GM19240 (cell line): ENCODE data around the gene RIMBP2.
"Not testable (repeated sequence)": the region's sequence is repeated elsewhere in the genome, so short reads cannot be mapped to it uniquely, and the experiment has no call there.

Source experiments
- DNase-seq: peaks from one replicate; pipeline ENCODE4 v3.0.0; 2011; ENCODE audit warnings: low spot score; ENCODE audit not compliant: insufficient read length

RIMBP2 gene

DNA sequence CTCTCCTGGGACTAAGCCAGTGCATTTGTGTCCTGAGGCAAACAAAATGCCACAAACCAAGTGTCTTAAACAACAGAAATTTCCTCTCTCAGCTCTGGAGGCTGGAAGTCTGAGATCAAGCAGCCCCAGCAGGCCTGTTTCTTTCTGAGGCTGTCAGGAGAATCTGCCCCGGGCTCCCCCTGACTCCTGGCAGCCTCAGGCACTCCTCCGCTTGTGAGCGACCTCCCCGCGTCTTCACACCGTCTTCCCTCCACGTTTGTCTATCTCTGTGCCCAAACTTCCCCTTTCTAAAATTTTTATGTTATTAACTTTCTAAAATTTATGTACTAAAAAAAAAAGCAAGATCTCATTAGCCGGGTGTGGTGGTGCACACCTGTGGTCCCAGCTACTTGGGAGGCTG lies 59.7 kb downstream of the RIMBP2 start:
- no peak for DNase-seq

DNA sequence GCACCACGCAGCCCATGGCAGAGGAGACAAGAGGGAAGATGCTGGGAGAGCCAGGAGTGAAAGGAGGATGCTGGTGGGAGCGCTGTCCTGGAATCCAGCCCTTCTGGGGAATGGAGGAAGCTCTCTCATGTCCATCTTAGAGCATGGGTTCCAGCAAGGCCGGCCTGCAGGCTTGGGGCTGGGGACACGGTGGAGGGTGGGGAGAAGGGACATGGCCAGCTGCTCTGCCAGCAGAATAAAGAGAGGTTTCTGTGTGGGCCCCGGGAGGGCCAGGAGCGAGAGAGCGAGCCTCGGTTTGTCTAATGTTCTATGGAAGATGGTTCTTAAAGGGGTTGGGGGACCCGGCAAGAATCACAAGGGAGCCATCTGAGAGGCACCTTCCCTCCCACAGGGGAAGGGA lies 60.2 kb downstream of the RIMBP2 start:
- no peak for DNase-seq

DNA sequence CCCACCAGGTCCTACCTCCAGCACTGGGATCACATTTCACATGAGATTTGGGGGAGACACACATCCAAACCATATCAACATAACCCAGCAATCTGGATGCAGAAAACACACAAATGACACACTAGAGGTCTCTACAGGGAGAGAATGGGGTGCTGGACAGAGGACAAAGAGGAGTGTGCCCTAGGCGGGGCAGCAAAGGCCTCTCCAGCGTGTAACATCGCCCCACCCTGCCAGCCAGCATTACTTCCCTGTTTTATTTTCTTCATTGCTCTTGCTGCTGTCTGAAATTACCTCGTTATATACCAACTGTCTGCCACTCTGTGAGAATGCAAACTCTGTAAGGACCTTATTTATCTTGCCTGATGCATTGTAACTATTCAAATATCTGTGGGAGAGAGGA lies 61.1 kb downstream of the RIMBP2 start:
- no peak for DNase-seq

DNA sequence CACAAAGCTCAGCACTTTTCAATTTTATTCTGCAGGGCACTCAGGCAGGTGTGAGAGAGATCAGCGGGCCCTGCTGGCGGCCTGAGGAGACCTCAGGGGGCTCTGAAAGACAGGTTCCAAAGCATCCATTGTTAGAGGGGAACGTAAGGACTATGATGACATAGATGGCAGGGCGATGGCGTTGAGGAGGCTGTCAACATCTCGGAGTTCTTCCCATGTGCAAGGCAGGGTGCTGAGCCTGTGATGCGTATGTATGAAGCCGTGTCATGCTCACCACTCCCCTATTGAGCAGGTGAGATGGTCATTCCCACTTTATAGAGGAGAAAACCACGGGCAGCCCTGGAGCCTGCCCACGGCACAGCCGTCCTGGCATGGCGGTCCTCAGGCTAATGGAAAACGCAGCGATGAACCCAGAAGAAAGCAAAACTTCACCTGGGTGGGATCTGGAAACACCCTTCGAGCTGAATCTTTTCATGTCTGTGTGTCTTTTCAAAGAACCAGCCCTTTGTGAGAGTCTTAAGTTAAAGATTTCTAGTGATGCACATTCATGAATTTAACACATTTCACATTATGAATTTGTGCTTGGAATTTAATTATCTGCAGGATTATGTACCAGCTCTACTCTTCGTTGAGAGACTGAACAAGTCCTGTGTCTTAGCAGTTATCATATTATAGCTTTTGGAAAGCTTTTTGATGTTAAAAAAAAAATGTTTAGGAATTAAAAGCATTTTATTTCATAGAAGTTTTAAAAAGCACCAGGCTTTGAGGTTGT lies 64.7 kb downstream of the RIMBP2 start:
- DNase-seq: no peak

DNA sequence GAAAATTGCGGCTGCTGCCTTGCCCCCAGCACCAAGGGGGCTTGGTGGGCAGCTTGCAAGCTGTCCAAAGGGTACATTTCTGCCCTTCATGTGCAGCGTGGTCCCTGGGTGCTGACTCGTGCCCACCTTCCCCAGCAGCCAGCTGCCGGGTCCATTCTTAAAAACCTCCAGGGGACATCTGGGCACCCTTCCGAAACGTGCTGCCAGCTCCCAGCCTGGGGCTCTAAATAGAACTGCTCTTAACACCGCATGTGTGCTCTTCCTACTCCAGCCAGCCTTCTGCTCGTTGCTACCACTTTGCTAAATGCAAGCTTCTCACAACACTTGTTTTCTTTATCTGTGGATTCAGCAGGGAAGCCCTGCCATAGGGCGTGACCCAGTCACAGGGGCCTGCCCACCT lies 66.0 kb downstream of the RIMBP2 start:
- no peak for DNase-seq

DNA sequence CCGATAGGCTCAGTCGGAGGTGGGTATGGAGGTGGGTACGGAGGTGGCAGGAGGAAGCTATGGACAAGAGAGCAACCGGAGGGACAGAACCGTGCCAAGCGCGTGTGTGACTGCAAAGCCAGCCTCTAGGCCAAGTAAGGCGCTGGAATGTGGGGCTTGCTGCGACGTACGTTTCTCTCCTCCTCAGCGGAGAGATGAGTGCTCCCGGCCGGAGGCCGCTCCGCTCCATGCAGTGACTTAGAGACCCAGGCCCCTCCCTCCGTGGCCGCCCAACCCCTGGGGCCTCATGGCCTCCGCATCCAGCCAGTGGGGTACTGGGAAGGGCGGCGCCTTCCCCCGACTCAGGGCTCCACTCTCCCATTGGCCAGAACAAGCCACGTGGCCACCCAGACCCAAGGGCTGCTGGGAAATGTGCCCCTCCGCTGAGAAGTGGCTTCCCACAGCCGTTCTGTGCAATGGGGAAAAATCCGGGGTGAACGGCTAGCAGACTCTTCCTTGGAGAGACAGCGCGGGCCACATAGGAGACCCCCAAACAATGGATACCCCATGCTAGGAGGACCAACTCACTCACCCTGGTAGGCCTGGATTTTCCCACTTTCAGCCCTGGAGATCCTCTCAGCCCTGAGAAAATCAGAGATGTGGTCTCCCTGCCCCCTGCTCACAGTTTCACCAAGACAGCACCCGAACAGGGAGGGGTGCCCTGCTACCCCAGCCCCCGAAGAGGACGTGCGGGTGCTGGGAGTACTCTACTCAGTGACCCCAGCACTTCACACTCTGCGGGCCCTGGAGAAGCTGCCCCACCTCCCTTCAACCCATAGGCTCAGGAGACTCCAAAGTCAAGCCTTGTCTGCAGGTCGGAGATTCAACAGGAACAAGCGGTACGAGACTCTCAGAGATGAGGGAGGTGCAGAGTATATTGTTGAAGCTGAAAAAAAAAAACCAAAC lies 66.7 kb downstream of the RIMBP2 start:
- DNase-seq: no peak

DNA sequence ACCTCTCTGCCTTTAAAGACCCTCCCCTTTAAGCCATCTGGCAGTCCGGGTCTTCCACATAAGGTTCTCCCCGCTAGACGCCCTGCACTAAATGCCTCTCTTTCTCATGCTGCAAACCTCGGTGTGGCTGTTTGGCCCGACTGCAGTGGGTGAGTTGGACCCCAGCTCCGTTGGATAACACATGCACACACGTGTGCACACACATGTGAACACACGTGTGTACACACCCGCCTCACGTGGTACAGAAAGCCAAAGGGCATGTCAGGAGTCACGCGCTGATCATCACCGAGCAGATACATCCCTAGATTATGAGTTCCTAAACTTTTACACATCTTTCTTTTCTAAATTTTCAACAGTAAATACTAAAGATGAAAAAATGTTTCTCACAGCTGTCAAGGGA lies 68.3 kb downstream of the RIMBP2 start:
- no peak for DNase-seq

DNA sequence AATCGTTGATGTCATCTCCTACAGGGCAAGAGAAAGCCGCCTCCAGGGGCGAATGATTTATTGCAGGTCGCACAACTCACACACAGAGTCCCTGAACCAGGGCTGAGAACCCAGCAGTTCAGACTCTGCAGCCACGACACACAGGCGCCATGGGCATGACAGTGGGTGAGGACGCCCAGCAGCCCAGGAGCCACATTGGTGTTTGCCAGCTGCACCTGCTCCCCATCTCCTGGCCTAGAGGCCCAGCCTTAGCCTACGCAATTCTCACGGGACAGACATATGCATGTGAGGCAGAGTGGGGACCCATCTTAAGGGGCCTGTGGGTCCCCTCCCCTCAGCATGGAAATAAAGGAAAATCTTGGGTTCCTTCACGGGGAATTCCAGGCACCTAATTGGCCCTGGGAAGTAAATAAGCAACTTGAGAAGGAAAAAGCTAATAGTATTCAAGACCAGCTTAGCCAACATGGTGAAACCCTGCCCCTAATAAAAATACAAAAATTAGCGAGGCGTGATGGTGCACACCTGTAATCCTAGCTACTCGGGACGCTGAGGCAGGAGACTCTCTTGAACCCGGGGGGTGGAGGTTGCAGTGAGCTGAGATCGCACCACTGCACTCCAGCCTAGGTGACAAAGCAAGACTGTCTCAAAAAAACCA lies 69.3 kb downstream of the RIMBP2 start:
- no peak for DNase-seq

DNA sequence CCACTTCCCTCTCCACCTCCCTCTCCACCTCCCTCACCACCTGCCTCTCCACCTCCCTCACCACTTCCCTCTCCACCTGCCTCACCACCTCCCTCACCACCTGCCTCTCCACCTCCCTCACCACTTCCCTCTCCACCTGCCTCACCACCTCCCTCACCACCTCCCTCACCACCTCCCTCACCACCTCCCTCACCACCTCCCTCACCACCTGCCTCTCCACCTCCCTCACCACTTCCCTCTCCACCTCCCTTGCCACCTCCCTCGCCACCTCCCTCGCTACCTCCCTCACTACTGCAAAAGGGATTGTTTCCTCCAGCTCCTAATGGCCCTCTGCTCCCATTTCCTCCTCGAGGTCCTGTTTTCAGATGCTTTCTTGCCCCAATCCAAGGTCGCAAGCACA lies 69.9 kb downstream of the RIMBP2 start:
- not testable (repeated sequence) for DNase-seq

DNA sequence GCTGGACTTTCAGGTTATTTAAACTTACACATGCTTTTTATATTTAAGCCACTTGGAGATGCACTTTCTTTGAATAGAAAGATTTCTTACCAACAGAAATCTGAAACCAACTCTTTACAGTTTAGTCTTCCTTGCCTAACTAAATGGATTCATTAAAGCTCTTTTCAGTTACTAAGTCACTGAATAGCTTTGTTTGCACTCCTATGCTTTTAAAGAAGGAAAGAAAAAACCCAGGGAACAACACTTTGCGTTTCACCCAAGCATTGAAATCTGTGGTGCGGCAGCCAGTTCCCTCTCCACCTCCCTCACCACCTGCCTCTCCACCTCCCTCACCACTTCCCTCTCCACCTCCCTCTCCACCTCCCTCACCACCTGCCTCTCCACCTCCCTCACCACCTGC lies 70.3 kb downstream of the RIMBP2 start:
- no peak for DNase-seq

DNA sequence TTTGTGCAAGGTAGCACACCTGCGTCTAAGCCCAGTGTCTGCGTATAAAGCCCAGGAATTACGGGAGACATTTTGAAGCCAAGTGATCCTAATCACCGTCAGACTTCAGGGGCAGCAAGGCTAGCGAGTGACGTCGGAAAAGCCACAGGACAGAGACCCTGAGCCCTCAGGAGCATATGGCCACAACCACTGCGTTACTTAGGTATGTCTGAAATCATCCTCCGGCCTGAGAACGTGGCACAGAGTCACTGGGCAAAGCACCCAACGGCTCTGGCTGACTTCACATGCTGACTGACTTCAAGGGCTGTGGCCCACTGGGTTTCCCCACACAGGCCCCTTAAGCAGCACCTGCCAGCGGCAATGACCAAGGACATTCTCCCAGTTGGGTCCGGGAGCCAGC lies 71.5 kb downstream of the RIMBP2 start:
- DNase-seq: no peak

DNA sequence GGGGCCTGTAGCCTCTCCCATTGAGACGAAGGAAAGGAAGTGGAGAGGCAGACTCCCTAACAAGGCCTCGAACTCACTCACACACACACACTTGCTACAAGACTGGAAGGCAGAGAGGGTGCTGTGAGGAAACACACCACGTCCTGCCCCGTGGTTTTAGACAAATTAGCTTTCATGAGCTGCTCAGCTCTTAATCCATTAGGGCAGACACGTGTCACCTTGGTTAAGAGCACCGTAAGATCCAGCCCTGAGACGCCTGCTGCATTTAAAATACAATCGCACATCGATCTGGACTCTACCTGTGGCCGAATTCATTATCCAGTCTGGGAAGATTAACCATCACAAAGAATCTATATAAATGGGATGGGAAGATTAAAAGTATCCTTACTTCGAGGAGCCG lies 72.0 kb downstream of the RIMBP2 start:
- DNase-seq: no peak

DNA sequence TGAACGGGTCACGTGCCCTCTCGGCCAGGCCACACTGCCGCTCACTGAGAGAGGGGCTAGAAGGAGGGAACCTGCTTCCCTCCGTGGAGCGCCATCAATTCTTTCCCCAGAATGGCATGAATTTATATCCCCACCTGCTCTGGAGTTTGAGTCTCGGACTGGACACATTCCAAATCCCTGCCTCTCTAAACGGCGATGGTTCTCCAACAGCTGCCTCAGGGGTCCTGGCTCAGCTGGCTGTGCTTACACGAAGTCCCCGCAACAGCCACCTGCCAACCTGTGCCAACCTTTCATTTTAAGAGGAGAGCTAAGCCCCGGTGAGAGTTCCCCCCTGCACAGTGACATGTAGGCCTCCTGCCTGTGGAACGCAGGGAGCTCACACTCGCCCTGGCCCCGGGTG lies 73.2 kb downstream of the RIMBP2 start:
- no peak for DNase-seq

DNA sequence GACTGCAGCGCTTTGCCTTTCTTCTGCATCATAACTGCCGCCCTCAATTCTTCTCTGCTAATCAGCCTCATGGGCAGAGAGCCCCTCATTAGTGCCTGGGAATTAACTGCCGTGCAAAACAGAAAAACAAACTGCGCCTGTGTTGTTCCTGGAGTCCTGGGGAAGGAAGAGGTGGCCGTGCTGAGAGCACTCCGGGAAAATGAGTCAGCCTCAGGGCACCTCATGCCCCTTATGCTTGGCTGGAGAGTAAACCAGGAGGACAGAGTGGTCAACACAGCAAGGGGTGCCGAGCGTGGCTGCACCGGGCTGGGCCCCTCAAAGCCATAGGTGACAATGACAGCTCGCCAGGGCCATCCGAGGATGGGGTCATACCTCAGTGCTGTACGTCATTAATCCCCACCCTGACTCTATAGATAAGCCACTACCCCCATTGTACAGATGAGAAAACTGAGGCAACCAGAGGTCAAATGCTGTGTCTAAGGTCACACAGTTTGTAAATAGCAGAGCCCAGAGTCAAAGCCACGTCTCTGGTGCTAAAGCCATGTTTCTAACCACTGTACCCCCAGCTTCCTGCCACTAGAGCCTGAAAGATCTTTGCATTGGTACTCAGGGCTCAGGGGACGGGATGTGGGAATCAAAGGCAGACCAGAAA lies 74.4 kb downstream of the RIMBP2 start:
- no peak for DNase-seq

DNA sequence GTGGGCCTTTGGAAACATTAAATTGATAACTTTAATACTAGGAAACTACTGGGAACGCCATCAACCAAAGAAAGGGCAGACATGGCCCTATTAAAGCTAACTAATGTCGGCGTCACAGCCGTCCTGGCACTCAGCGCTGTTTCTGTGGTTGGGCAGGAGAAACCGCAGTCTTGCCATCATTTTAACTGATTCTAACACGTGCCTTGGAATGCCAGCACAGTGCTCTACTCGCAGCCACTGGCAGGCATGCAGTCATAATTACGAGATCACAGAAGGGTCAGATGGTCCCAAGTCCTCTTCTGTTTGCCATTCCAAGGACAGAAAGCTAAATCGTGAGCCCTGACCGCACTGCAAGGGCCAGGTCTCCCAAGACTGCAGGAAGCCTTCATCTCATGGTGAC lies 75.2 kb downstream of the RIMBP2 start:
- no peak for DNase-seq

DNA sequence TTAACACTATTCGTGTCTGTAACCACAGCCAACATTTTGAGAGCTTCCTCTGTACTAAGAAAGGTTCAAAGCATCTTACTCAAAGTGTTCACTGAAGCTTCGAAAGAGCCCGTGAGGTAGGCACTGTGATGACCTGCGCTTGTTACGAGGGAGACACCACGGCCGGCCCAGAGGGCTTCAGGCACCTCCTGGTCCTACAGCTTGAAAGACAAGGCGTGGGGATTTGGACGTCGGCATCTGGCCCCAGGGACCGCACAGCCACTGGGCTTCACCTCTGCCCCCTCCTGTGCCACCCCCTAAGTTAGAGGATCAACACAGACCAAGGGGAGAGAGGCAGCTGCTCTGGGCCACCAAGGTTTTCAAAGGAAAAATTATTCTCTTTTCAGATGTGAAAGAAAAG lies 75.6 kb downstream of the RIMBP2 start:
- DNase-seq: no peak

DNA sequence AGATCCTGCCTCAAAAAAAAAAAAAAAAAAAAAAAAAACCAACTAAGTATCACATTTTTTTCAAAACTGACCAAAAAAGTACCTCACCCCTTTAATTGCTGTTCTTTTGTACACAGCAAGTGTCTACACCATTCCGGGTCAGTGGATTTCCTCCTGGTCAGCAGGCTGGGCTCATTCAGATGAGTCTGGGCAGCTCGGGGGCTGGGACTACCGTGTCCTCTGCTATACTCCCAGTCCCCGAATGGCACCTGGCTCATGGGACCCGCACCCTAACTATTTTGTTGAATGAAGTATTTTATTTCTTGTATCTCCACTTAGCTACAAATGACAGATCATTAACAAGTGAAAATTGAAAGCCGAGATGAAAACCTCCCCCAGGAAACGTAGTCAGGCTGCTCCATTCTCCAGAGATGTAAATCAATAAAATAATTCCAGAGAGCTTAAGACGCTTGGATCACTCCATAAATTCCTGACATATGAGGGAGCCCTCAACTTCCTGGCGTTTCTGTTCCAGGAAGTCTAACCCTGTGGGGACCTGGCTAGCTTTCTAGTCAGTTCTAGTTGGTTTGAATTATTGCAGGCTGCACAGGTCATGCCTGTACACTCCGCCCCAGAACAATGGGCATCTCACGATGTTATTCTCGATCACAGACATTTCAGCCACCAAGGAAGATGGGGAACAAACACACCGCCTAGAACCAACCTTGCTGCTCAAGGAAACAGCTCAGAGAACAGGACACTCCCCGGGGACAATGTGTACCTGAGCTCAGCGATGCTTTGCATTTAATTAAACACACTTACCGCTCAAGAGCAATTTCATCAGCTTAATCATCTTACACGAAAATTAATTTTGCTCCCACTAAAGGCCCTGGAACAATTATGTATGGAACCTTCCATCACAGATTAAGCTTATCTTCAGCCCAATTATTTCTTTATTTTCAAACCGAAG lies 76.3 kb downstream of the RIMBP2 start:
- DNase-seq: no peak

DNA sequence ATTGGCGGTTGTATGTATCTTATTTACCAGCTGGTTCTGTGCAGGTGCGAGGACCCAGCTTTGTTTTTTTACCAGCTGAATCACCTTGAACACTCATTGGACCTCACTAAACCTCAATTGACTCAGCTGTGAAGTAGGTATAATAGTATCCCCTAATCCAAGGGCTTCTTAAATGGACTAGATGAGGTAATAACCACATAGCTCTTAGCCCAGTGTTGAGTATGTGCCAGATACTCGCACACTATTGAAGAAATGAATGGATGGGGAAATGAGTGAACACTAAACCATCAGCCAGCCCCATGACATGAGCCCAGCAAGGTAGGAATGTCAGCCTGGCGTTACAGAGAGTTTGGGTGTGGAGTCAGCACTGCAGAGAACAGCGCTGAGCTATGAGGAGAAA lies 79.7 kb downstream of the RIMBP2 start:
- no peak for DNase-seq

DNA sequence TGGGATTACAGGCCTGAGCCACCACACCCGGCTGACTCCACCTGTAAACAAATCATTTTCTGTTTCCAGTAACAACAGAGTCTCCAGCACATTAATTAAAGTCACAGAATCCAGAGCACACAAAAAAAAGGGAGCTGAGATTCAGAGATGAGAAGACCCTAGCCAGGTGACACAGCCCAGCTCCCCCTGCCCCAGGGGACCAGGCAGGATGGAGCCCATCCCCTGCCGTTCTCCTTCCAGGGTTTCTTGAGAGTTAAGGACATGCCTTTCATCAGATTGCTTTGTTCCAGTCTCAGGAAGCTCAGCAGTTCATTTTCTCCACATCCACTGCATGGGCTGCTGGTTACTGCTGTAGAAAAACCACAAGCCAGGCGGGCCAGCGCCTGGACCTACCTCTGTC lies 81.2 kb downstream of the RIMBP2 start:
- no peak for DNase-seq

DNA sequence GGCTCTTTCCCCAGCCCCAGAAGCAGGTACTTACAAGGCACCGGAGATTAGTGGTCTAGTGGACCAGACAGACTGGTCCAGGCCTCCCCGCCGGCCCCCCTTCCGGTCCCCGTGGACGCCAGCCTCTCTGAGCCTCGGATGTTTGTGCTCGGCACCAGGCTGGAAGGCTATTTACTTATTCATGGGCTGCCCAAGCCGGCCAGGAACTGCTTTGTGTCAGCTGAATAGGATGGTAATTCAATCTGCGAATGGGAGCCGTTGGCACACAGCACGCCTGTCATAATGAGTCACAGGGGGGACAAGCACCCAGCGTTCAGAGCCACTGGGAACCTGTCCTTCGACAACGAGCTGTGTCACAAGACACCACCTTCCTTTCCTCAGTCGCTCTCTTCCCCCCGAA lies 82.3 kb downstream of the RIMBP2 start:
- DNase-seq: no peak

DNA sequence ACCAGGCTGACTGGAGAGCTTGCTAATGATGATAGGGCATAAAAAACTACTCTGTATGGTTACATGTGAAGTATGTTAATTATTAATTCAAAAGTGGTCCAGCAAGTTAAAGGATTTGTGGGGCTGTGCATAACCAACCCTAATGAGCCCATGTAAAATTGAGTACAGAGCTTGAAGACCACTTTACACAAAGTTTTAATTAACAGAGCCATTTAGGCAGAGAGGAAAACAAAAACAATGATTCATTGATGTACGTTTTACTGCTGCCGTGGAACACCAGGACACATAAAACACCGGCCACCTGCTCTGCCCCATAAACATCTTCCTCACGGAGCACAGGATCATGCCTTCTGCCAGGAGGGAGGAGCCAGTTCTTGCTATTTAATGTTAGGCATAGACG lies 83.5 kb downstream of the RIMBP2 start:
- DNase-seq: no peak
